ENCODE measurements around the gene WDR20. TPM values are rescaled to one million over a fixed set of nuclear protein-coding genes. Genes with fewer than 3 reads are reported as not detected.

The WDR20 gene
- polyA plus RNA-seq, 1 donor (not counting 4 experiments of a cell fraction or from before 2014, with no cell fraction given): 24.5 TPM

DNA sequence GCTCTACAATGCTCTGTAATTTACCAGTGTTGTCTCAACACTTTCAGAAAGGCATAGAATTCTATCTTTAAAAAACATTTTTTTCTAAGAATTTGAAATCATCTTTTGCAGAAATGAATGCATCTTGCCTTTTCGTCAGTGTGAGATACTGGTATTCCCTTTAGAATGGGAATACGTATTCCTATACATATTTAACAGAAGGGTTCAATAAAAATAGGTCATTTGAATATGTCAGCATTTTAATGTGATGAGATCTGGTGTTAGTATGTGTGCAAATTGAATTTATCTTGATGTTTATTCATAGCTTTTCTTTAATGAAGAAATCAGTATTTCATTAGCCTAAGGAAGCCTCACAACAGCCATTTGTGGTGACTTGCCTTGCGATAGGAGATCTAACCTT lies 44.2 kb downstream of the WDR20 start:
- Histone ChIP-seq H2AFZ (ENCODE audit: control insufficient read depth, low read length) (no peak overlapping the region), H3K79me2 (ENCODE audit: control insufficient read depth, insufficient read depth, low read length) (peaks cover 71% of the 10 kb centered on the region), H4K20me1 (ENCODE audit: control insufficient read depth, extremely low read depth, insufficient read depth, low read length) (peaks cover 5% of the 10 kb centered on the region), H3K36me3 (ENCODE audit: control insufficient read depth in 2 of 2, extremely low read depth in 1 of 2, insufficient read depth in 2 of 2, low read length in 2 of 2) (peaks cover 0 to 3% of the 10 kb centered on the region in 2 experiments), H3K4me2 (ENCODE audit: control insufficient read depth, extremely low read depth, insufficient read depth, low read depth, low read length) (no peak overlapping the region), H3K4me3 (ENCODE audit: control insufficient read depth in 2 of 3, extremely low read depth in 1 of 3, insufficient read depth in 2 of 3, low read depth in 1 of 3, low read length in 3 of 3) (no peak overlapping the region), H3K27ac (ENCODE audit: control insufficient read depth, insufficient read depth, low read length) (no peak overlapping the region), H3K9me1 (ENCODE audit: control insufficient read depth, extremely low read depth, insufficient read depth, low read length) (peaks cover 13% of the 10 kb centered on the region), H3K9me3 (ENCODE audit: control insufficient read depth, low read depth, low read length) (no peaks in the 10 kb centered on the region), H3K9ac (ENCODE audit: control insufficient read depth, extremely low read depth, insufficient read depth, low read length) (no peak overlapping the region), H3K27me3 (ENCODE audit: control insufficient read depth, extremely low read depth, insufficient read depth, low read length) (no peaks in the 10 kb centered on the region), H3K4me1 (ENCODE audit: control insufficient read depth, extremely low read depth, insufficient read depth, low read length) (peaks cover 36% of the 10 kb centered on the region)
- DNase-seq (ENCODE audit: low read depth, low spot score): no peak
- FAIRE-seq: no peak
- dilution Hi-C loops (cut with MboI; ENCODE audit: extremely low pct_ligation_motif_present, low sequenced_read_pairs): no loop called here
- TF ChIP-seq EZH2 (IDR thresholded peaks at IDR 0.05; ENCODE audit: low read length): no peak
- TF ChIP-seq, protein P1, sequence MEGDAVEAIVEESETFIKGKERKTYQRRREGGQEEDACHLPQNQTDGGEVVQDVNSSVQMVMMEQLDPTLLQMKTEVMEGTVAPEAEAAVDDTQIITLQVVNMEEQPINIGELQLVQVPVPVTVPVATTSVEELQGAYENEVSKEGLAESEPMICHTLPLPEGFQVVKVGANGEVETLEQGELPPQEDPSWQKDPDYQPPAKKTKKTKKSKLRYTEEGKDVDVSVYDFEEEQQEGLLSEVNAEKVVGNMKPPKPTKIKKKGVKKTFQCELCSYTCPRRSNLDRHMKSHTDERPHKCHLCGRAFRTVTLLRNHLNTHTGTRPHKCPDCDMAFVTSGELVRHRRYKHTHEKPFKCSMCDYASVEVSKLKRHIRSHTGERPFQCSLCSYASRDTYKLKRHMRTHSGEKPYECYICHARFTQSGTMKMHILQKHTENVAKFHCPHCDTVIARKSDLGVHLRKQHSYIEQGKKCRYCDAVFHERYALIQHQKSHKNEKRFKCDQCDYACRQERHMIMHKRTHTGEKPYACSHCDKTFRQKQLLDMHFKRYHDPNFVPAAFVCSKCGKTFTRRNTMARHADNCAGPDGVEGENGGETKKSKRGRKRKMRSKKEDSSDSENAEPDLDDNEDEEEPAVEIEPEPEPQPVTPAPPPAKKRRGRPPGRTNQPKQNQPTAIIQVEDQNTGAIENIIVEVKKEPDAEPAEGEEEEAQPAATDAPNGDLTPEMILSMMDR (optimal IDR thresholded peaks at IDR 0.05 in 1 of 3, IDR thresholded peaks at IDR 0.05 in 1 of 3, conservative IDR thresholded peaks at IDR 0.05 in 1 of 3; ENCODE audit: extremely low read depth in 1 of 3, insufficient read depth in 2 of 3, low read length in 3 of 3): no peak

DNA sequence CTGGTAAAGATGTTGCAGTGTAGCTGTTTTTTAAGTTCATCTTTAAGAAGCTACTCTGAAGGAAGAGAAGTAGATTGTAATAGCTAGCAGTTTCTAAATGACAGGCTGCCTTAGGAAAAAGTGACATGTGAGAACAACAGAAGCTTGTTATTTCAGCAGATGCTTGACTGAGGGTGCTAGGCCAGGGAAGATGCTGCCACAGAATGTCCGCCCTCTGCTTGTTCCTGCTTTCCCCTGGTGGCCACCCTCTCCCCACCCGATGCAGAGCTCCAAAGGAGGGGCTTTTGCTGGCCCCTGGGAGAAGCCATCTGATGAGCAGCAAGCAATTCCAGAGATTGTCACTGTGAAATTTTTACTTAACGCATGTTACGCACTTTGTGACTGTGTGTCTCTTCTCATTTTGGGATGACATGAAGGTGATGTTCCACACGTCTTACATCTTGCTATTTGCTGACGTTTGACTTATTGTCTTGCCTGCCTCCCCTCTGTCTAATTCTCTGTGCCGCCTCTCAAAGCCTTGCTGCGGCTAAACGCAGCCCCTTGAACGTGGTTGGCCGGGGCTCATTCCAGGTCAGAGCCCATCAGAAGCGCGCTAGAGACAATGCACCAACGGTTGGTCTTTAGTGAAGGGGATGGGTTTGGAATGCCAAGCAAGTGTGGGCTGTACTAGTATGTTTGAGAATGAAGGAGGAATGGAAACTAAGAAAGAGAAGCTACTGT lies 44.8 kb downstream of the WDR20 start:
- H3K27me3 ChIP-seq (ENCODE audit: control insufficient read depth, extremely low read depth, insufficient read depth, low read length): no peaks in the 10 kb centered on the region
- FAIRE-seq: no peak
- H3K4me3 ChIP-seq (ENCODE audit: control insufficient read depth in 2 of 3, extremely low read depth in 1 of 3, insufficient read depth in 2 of 3, low read depth in 1 of 3, low read length in 3 of 3): no peak overlapping the region
- peaks cover 75% of the 10 kb centered on the region for H3K79me2 ChIP-seq (ENCODE audit: control insufficient read depth, insufficient read depth, low read length)
- H3K9me3 ChIP-seq (ENCODE audit: control insufficient read depth, low read depth, low read length): no peaks in the 10 kb centered on the region
- TF ChIP-seq, protein P1 (optimal IDR thresholded peaks at IDR 0.05 in 1 of 3, IDR thresholded peaks at IDR 0.05 in 1 of 3, conservative IDR thresholded peaks at IDR 0.05 in 1 of 3; ENCODE audit: extremely low read depth in 1 of 3, insufficient read depth in 2 of 3, low read length in 3 of 3): no peak
- no peak for TF ChIP-seq EZH2 (IDR thresholded peaks at IDR 0.05; ENCODE audit: low read length)
- no peak overlapping the region for H2AFZ ChIP-seq (ENCODE audit: control insufficient read depth, low read length)
- H3K9ac ChIP-seq (ENCODE audit: control insufficient read depth, extremely low read depth, insufficient read depth, low read length): no peak overlapping the region
- DNase-seq (ENCODE audit: low read depth, low spot score): no peak
- dilution Hi-C loops (cut with MboI; ENCODE audit: extremely low pct_ligation_motif_present, low sequenced_read_pairs): no loop called here
- H3K36me3 ChIP-seq (ENCODE audit: control insufficient read depth in 2 of 2, extremely low read depth in 1 of 2, insufficient read depth in 2 of 2, low read length in 2 of 2): peaks cover 0 to 3% of the 10 kb centered on the region in 2 experiments
- no peak overlapping the region for H3K27ac ChIP-seq (ENCODE audit: control insufficient read depth, insufficient read depth, low read length)
- H4K20me1 ChIP-seq (ENCODE audit: control insufficient read depth, extremely low read depth, insufficient read depth, low read length): peaks cover 5% of the 10 kb centered on the region
- H3K4me1 ChIP-seq (ENCODE audit: control insufficient read depth, extremely low read depth, insufficient read depth, low read length): peaks cover 36% of the 10 kb centered on the region
- H3K4me2 ChIP-seq (ENCODE audit: control insufficient read depth, extremely low read depth, insufficient read depth, low read depth, low read length): no peak overlapping the region
- peaks cover 13% of the 10 kb centered on the region for H3K9me1 ChIP-seq (ENCODE audit: control insufficient read depth, extremely low read depth, insufficient read depth, low read length)
